Cardiac muscle cell (in vitro differentiated cells and primary cell): ENCODE results near the gene CHRNA1. TPM values are rescaled to one million over a fixed set of nuclear protein-coding genes. Genes with fewer than 3 reads are reported as not detected.
A peak's percentile ranks its signal among the peaks of the same experiment; 100 is the strongest.

Experiments
- DNase-seq, 2 donors: peaks; one replicate each; pipeline versions ENCODE4 v3.0.0 to v3.0.0-alpha.2; 2010 to 2017; ENCODE audit warnings: low read depth in 1 of 2, low spot score in 1 of 2
- H3K27ac ChIP-seq: fragments of 200-600 bp; sonication (generic); 2 replicates; pipeline ENCODE4 v1.5.1; 2016
- H3K27me3 ChIP-seq: fragments of 200-600 bp; sonication (generic); 2 replicates; pipeline ENCODE4 v1.6.0; 2016; ENCODE audit warnings: control low read depth
- H3K36me3 ChIP-seq: fragments of 200-600 bp; sonication (generic); 2 replicates; pipeline ENCODE4 v1.5.1; 2016; ENCODE audit warnings: control low read depth
- H3K4me1 ChIP-seq: fragments of 200-600 bp; sonication (generic); 2 replicates; pipeline ENCODE4 v1.8.1; 2017; ENCODE audit warnings: low read depth, mild to moderate bottlenecking, mixed run types
- H3K4me3 ChIP-seq: fragments of 200-600 bp; sonication (generic); 2 replicates; pipeline ENCODE4 v1.5.1; 2016; ENCODE audit warnings: mild to moderate bottlenecking
- H3K9me3 ChIP-seq: fragments of 200-600 bp; sonication (generic); 2 replicates; pipeline ENCODE4 v1.5.1; 2017; ENCODE audit warnings: low read depth, mild to moderate bottlenecking, control low read depth
- polyA plus RNA-seq: library from polyadenylated mRNA; unstranded; fragments of >200 nt; fragmentation: Nextera tagmentation; extraction: Ambion mirVana; gene quantifications from 2 replicates; pipeline ENCODE4 v1.2.1, GENCODE V29; 2016
- total RNA-seq: library from RNA; depleted of rRNA; stranded (reverse); fragments of >200 nt; gene quantifications from 2 replicates; pipeline ENCODE4 v1.2.3, GENCODE V29; 2016
- TF ChIP-seq, protein P1 (sequence below): IDR thresholded peaks from 2 replicates; pipeline ENCODE4 v1.5.1; 2012; ENCODE audit warnings: low read depth, mild to moderate bottlenecking, low read length

CHRNA1 gene
- total and polyA plus RNA-seq, 2 experiments from 2014 or later: 1.1 TPM; not detected in 1

DNA sequence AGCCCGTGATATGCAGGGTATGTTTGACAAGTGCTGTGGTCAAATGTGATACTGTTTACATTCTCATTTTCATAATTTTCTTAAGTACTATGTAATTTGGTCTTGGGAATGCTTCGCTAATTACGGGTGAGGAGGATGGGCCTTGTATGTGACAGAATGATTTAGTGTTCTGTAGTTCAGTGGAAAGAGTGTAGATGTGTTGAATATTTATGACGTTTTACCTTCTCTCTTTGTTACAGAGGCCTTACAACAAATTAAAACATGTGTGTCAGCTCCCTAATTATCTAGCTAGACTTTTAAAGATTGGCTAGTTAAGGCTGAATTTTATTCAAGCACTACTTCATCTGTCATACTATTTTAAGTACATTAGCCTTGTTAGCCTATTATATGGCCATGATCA is 10.6 kb upstream of the CHRNA1 start:
- no peak overlapping the region for H3K4me3 ChIP-seq
- H3K9me3 ChIP-seq: no peaks in the 10 kb centered on the region
- TF ChIP-seq, protein P1, sequence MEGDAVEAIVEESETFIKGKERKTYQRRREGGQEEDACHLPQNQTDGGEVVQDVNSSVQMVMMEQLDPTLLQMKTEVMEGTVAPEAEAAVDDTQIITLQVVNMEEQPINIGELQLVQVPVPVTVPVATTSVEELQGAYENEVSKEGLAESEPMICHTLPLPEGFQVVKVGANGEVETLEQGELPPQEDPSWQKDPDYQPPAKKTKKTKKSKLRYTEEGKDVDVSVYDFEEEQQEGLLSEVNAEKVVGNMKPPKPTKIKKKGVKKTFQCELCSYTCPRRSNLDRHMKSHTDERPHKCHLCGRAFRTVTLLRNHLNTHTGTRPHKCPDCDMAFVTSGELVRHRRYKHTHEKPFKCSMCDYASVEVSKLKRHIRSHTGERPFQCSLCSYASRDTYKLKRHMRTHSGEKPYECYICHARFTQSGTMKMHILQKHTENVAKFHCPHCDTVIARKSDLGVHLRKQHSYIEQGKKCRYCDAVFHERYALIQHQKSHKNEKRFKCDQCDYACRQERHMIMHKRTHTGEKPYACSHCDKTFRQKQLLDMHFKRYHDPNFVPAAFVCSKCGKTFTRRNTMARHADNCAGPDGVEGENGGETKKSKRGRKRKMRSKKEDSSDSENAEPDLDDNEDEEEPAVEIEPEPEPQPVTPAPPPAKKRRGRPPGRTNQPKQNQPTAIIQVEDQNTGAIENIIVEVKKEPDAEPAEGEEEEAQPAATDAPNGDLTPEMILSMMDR: no peak
- H3K4me1 ChIP-seq: peaks cover 43% of the 10 kb centered on the region
- H3K27ac ChIP-seq: no peak overlapping the region
- no peak for DNase-seq
- H3K36me3 ChIP-seq: no peaks in the 10 kb centered on the region
- H3K27me3 ChIP-seq: no peaks in the 10 kb centered on the region

DNA sequence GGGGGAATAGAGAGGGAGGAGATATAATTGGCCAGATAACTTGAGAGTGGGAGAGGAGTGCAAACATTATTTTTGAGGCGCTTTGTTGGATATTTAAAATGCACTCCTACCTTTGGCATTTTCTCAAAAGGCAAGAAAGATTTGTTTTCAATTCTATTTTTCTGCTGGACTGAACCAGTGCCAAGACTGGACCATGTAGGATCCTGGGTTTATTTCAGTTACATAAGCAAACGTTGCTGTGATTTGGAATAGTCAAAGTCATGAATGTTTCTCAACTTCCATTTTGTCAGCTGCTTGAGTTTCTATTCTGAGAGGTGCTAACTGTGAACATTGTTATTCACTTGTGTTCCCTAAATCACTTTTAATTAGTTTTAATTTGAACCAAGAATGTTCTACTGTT is 8.9 kb upstream of the CHRNA1 start:
- H3K27ac ChIP-seq: no peak overlapping the region
- H3K9me3 ChIP-seq: no peaks in the 10 kb centered on the region
- no peaks in the 10 kb centered on the region for H3K36me3 ChIP-seq
- H3K4me3 ChIP-seq: no peak overlapping the region
- DNase-seq: no peak
- no peaks in the 10 kb centered on the region for H3K27me3 ChIP-seq
- TF ChIP-seq, protein P1: no peak
- peaks cover 35% of the 10 kb centered on the region for H3K4me1 ChIP-seq

DNA sequence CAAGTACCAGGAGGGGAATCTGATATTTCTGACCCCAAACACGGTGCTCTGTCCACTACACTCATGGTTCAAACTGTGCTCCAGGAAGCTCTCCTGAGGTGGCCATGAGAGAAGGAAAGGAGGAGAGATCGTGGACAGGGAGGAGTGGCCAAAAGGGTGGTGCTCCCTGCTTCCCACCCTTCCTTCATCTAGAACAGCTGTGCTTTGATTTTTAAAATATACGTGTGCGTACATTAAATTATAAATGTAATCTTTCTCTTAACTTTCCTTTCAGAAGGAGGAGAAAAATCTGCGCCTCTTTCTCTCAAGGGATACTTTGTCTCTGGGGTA is 8.2 kb upstream of the CHRNA1 start:
- TF ChIP-seq, protein P1: no peak
- peak overlapping the region; percentile 78 for H3K27ac ChIP-seq
- H3K4me3 ChIP-seq: no peak overlapping the region
- no peak for DNase-seq
- peaks cover 27% of the 10 kb centered on the region for H3K4me1 ChIP-seq
- no peaks in the 10 kb centered on the region for H3K36me3 ChIP-seq
- no peaks in the 10 kb centered on the region for H3K9me3 ChIP-seq
- no peaks in the 10 kb centered on the region for H3K27me3 ChIP-seq

DNA sequence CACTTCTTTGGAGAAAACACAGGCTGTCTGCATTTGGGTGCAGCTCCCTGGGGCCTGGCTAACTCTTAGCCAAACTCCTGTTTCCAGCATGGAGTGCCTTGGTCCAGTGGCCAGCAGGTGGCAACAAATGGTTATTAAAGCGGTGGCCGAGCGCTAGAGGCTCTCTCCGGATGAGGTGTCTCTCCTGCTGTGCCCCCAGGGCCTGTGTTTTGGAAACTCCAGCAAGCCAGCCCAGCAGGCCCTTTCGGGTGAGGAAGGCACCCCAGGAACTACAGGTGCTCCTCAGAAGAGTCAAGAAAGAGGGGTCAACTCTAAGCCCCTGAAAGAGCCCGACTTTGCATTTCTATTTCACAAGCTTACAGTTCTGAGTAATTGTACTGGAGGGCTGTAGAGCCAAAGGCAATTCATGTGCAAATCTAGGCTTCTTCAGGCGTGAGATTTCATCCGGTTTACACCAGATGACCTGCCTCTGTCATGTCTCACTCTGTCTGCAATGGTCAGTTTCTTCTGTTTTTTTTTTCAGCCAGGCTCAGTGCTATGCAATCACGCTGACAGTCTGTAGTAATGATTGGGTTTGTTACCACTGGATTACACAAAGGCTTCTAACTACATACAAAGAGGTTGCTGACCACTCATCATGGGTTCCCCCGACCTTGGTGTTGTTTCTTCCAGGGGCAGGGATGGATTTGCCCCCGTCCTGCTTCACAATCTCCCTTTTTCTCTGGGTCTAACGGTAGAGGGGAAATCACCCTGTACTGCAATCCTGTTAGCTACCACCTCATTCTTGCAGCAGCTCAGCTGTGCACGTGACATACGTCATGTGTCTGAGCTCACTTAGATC is 7.6 kb upstream of the CHRNA1 start:
- no peaks in the 10 kb centered on the region for H3K9me3 ChIP-seq
- H3K27me3 ChIP-seq: no peaks in the 10 kb centered on the region
- TF ChIP-seq, protein P1: peak; percentile 89
- H3K4me1 ChIP-seq: peaks cover 22% of the 10 kb centered on the region
- H3K4me3 ChIP-seq: no peak overlapping the region
- peak; percentile 87 to 92 for DNase-seq
- peak overlapping the region; percentile 78 for H3K27ac ChIP-seq
- H3K36me3 ChIP-seq: no peaks in the 10 kb centered on the region

DNA sequence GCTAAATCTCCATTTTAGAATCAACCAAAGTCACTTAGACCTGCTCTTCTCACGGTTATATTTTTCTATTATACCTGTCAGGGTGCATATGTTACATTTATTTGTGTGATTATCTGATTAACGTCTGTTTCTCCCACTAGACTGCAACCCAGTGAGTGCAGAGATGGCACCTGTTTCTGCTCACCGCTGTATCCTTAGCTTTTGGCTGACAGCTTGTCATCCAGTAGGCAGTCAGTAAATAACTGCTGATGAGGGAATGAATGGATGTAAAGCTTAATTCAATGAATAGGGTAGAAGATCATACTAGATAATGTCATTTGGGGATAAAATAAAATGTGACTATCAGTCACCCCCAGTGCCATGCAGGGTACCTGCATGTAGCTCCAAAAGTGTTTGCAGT is 6.9 kb upstream of the CHRNA1 start:
- no peak overlapping the region for H3K4me3 ChIP-seq
- no peaks in the 10 kb centered on the region for H3K27me3 ChIP-seq
- no peaks in the 10 kb centered on the region for H3K9me3 ChIP-seq
- TF ChIP-seq, protein P1: no peak
- no peaks in the 10 kb centered on the region for H3K36me3 ChIP-seq
- H3K4me1 ChIP-seq: peaks cover 18% of the 10 kb centered on the region
- no peak for DNase-seq
- H3K27ac ChIP-seq: peak overlapping the region; percentile 17
